ENCODE data around the gene HUWE1.
"Not testable (repeated sequence)": the region's sequence is repeated elsewhere in the genome, so short reads cannot be mapped to it uniquely, and the experiment has no call there.

The HUWE1 gene

GRCh38 chrX:53598169-53598568 lies 88.3 kb downstream of the HUWE1 start:
- DNase-seq: no peak

GRCh38 chrX:53595266-53595810 lies 91.2 kb downstream of the HUWE1 start:
- no peak for DNase-seq

GRCh38 chrX:53594354-53594753 lies 92.2 kb downstream of the HUWE1 start:
- no peak for DNase-seq

GRCh38 chrX:53587795-53588420 lies 98.6 kb downstream of the HUWE1 start:
- DNase-seq: no peak

GRCh38 chrX:53584891-53585290 lies 101.6 kb downstream of the HUWE1 start:
- no peak for DNase-seq

GRCh38 chrX:53583571-53583970 lies 102.9 kb downstream of the HUWE1 start:
- no peak for DNase-seq

- DNase-seq: no peak
Measured at GRCh38 chrX:53580742-53581504, 105.6 kb downstream of the HUWE1 start.

- no peak for DNase-seq
Measured at GRCh38 chrX:53571494-53571893, 115.0 kb downstream of the HUWE1 start.

GRCh38 chrX:53563324-53563723 lies 123.2 kb downstream of the HUWE1 start:
- no peak for DNase-seq

- DNase-seq: no peak
Measured at GRCh38 chrX:53561912-53562311, 124.6 kb downstream of the HUWE1 start.

- no peak for DNase-seq
Measured at GRCh38 chrX:53558646-53559045, 127.9 kb downstream of the HUWE1 start.

GRCh38 chrX:53556868-53557267 lies 129.7 kb downstream of the HUWE1 start:
- DNase-seq: no peak

- DNase-seq: no peak
Measured at GRCh38 chrX:53550756-53551463, 135.6 kb downstream of the HUWE1 start.

- DNase-seq: no peak
Measured at GRCh38 chrX:53547668-53548067, 138.9 kb downstream of the HUWE1 start.

- no peak for DNase-seq
Measured at GRCh38 chrX:53544936-53545335, 141.6 kb downstream of the HUWE1 start.

GRCh38 chrX:53538781-53539180 lies 147.7 kb downstream of the HUWE1 start:
- no peak for DNase-seq

GRCh38 chrX:53531255-53531966 lies 155.1 kb downstream of the HUWE1 start:
- peak in 1 of 4 experiments; percentile 1 for DNase-seq

- no peak for DNase-seq
Measured at GRCh38 chrX:53526999-53527398, 159.5 kb downstream of the HUWE1 start.

GRCh38 chrX:53511322-53511721 lies 175.2 kb downstream of the HUWE1 start:
- no peak for DNase-seq

- not testable (repeated sequence) for DNase-seq
Measured at GRCh38 chrX:53504035-53504434, 182.5 kb downstream of the HUWE1 start.

- no peak for DNase-seq
Measured at GRCh38 chrX:53494436-53494835, 192.1 kb downstream of the HUWE1 start.

- DNase-seq: no peak
Measured at GRCh38 chrX:53486285-53486684, 200.2 kb downstream of the HUWE1 start.

GRCh38 chrX:53483838-53484405 lies 202.6 kb downstream of the HUWE1 start:
- DNase-seq: no peak
